ENCODE measurements around the gene CDSN.
"Not testable (repeated sequence)": the region's sequence is repeated elsewhere in the genome, so short reads cannot be mapped to it uniquely, and the experiment has no call there.

The CDSN gene

GRCh38 chr6:31120151-31120915 is at the start of gene CDSN:
Gene CDSN (minus strand): TSS chr6:31120446. CDS start chr6:31120419, 27 bp downstream.
- TF ChIP-seq, protein P1, sequence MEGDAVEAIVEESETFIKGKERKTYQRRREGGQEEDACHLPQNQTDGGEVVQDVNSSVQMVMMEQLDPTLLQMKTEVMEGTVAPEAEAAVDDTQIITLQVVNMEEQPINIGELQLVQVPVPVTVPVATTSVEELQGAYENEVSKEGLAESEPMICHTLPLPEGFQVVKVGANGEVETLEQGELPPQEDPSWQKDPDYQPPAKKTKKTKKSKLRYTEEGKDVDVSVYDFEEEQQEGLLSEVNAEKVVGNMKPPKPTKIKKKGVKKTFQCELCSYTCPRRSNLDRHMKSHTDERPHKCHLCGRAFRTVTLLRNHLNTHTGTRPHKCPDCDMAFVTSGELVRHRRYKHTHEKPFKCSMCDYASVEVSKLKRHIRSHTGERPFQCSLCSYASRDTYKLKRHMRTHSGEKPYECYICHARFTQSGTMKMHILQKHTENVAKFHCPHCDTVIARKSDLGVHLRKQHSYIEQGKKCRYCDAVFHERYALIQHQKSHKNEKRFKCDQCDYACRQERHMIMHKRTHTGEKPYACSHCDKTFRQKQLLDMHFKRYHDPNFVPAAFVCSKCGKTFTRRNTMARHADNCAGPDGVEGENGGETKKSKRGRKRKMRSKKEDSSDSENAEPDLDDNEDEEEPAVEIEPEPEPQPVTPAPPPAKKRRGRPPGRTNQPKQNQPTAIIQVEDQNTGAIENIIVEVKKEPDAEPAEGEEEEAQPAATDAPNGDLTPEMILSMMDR (IDR thresholded peaks at IDR 0.05; ENCODE audit: control insufficient read depth, insufficient read depth, low read depth, low read length, missing control alignments): no peak
- no peak for DNase-seq (ENCODE audit: low read depth)
- no peak within 1 kb of the TSS for H3K4me3 ChIP-seq (ENCODE audit: control insufficient read depth, low read depth, low read length)

- TF ChIP-seq, protein P1 (IDR thresholded peaks at IDR 0.05; ENCODE audit: control insufficient read depth, insufficient read depth, low read depth, low read length, missing control alignments): no peak
- no peak for DNase-seq (ENCODE audit: low read depth)
- H3K4me3 ChIP-seq (ENCODE audit: control insufficient read depth, low read depth, low read length): no peak overlapping the region
Measured at GRCh38 chr6:31169123-31169857, 49.0 kb upstream of the CDSN start.

GRCh38 chr6:31168606-31169005 is 48.4 kb upstream of the CDSN start:
- TF ChIP-seq, protein P1 (IDR thresholded peaks at IDR 0.05; ENCODE audit: control insufficient read depth, insufficient read depth, low read depth, low read length, missing control alignments): no peak
- H3K4me3 ChIP-seq (ENCODE audit: control insufficient read depth, low read depth, low read length): no peak overlapping the region

GRCh38 chr6:31165986-31166385 is 45.7 kb upstream of the CDSN start:
- DNase-seq (ENCODE audit: low read depth): no peak
- TF ChIP-seq, protein P1 (IDR thresholded peaks at IDR 0.05; ENCODE audit: control insufficient read depth, insufficient read depth, low read depth, low read length, missing control alignments): no peak

More at GRCh38 chr6:31168606-31169005, 48.4 kb upstream of the CDSN start:
- no peak for DNase-seq (ENCODE audit: low read depth)

GRCh38 chr6:31165064-31165832 is 45.0 kb upstream of the CDSN start:
- not testable (repeated sequence) for DNase-seq (ENCODE audit: low read depth); H3K4me3 ChIP-seq (ENCODE audit: control insufficient read depth, low read depth, low read length)

More at GRCh38 chr6:31165986-31166385, 45.7 kb upstream of the CDSN start:
- H3K4me3 ChIP-seq (ENCODE audit: control insufficient read depth, low read depth, low read length): no peak overlapping the region

- not testable (repeated sequence) for H3K4me3 ChIP-seq (ENCODE audit: control insufficient read depth, low read depth, low read length); DNase-seq (ENCODE audit: low read depth)
Measured at GRCh38 chr6:31164475-31165063, 44.3 kb upstream of the CDSN start.

DNA sequence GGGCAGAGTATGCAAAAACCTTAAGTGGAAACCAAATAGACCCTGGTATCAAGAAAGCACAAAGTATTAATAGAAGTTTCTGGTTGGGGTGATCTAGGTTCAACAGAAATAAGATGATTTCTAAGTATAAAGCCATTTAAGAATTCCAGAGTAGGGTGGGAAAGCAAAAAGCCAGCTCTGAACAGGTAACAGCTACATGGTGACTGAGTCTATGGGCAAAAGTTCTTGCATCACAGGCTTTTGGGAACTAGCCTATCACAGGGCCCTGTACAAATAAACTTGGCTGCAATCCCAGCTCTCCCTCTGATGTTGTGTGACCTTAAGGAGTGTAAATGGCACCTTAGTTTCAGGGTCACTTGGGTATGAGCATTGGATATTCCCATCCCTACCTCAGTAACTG is 43.7 kb upstream of the CDSN start:
- H3K4me3 ChIP-seq (ENCODE audit: control insufficient read depth, low read depth, low read length): no peak overlapping the region
- TF ChIP-seq, protein P1 (IDR thresholded peaks at IDR 0.05; ENCODE audit: control insufficient read depth, insufficient read depth, low read depth, low read length, missing control alignments): no peak
- no peak for DNase-seq (ENCODE audit: low read depth)

Data from AG09309 (cell line).